Keratinocyte (primary cell): Measurements from ENCODE around the gene RALGAPA2. TPM values are rescaled to one million over a fixed set of nuclear protein-coding genes. Genes with fewer than 3 reads are reported as not detected.

Experiments used
- DNase-seq: peaks from one replicate; pipeline ENCODE4 v3.0.0-alpha.2; 2011; ENCODE audit warnings: low read depth, missing footprints, low spot score
- FAIRE-seq: peaks from 2 replicates; lab custom pipeline; 2011; peaks lifted over from hg19 to GRCh38; lab: Jason Lieb, UNC
- H2AFZ ChIP-seq: 2 replicates; pipeline ENCODE4 v1.6.0; 2012; ENCODE audit warnings: low read length, control low read depth, inconsistent platforms; ENCODE audit not compliant: control insufficient read depth
- H3K27ac ChIP-seq: 2 replicates; pipeline ENCODE4 v1.5.1; 2011; ENCODE audit warnings: low read length; ENCODE audit not compliant: control insufficient read depth, insufficient read depth
- H3K27me3 ChIP-seq: 3 replicates; pipeline ENCODE4 v1.6.0; 2011; ENCODE audit warnings: low read length; ENCODE audit not compliant: control insufficient read depth, insufficient read depth; ENCODE audit errors: extremely low read depth
- H3K36me3 ChIP-seq, 2 experiments: 2 replicates in 1 of 2; 3 replicates in 1 of 2; pipeline ENCODE4 v1.5.1; 2011; ENCODE audit warnings: low read length in 2 of 2, mild to moderate bottlenecking in 1 of 2; ENCODE audit not compliant: control insufficient read depth in 2 of 2, insufficient read depth in 2 of 2; ENCODE audit errors: extremely low read depth in 1 of 2
- H3K4me1 ChIP-seq: 3 replicates; pipeline ENCODE4 v1.5.1; 2011; ENCODE audit warnings: low read length; ENCODE audit not compliant: control insufficient read depth, insufficient read depth; ENCODE audit errors: extremely low read depth
- H3K4me2 ChIP-seq: 3 replicates; pipeline ENCODE4 v1.6.0; 2011; ENCODE audit warnings: low read depth, low read length; ENCODE audit not compliant: control insufficient read depth, insufficient read depth; ENCODE audit errors: extremely low read depth
- H3K4me3 ChIP-seq, 3 experiments: fragments of 200-600 bp in 1 of 3; sonication (generic) in 1 of 3; 2 replicates in 2 of 3; 3 replicates in 1 of 3; pipeline ENCODE4 v1.5.1; 2011 to 2016; ENCODE audit warnings: low read length in 3 of 3, mild to moderate bottlenecking in 3 of 3, control low read depth in 2 of 3, inconsistent platforms in 1 of 3, low read depth in 1 of 3, mixed read lengths in 1 of 3, mixed run types in 1 of 3, moderate library complexity in 1 of 3; ENCODE audit not compliant: control insufficient read depth in 2 of 3, insufficient read depth in 2 of 3; ENCODE audit errors: extremely low read depth in 1 of 3
- H3K79me2 ChIP-seq: 2 replicates; pipeline ENCODE4 v1.6.0; 2012; ENCODE audit warnings: low read length; ENCODE audit not compliant: control insufficient read depth, insufficient read depth
- H3K9ac ChIP-seq: 3 replicates; pipeline ENCODE4 v1.6.0; 2011; ENCODE audit warnings: low read length; ENCODE audit not compliant: control insufficient read depth, insufficient read depth; ENCODE audit errors: extremely low read depth
- H3K9me1 ChIP-seq: 3 replicates; pipeline ENCODE4 v1.6.0; 2011; ENCODE audit warnings: low read length; ENCODE audit not compliant: control insufficient read depth, insufficient read depth; ENCODE audit errors: extremely low read depth
- H3K9me3 ChIP-seq: 2 replicates; pipeline ENCODE4 v1.5.1; 2012; ENCODE audit warnings: low read depth, low read length; ENCODE audit not compliant: control insufficient read depth
- H4K20me1 ChIP-seq: 3 replicates; pipeline ENCODE4 v1.6.0; 2011; ENCODE audit warnings: low read length; ENCODE audit not compliant: control insufficient read depth, insufficient read depth; ENCODE audit errors: extremely low read depth
- CTCF ChIP-seq, 3 experiments: IDR thresholded peaks in 1 of 3; conservative IDR thresholded peaks in 1 of 3; optimal IDR thresholded peaks in 1 of 3; 2 replicates in 2 of 3; 3 replicates in 1 of 3; pipeline versions ENCODE3 to v1.5.1; 2011; ENCODE audit warnings: low read length in 3 of 3, mild to moderate bottlenecking in 3 of 3, moderate library complexity in 2 of 3, control low read depth in 1 of 3, inconsistent platforms in 1 of 3; ENCODE audit not compliant: insufficient read depth in 2 of 3; ENCODE audit errors: extremely low read depth in 1 of 3
- EZH2 ChIP-seq: IDR thresholded peaks from one replicate; pipeline ENCODE4 v1.6.1; 2012; ENCODE audit warnings: inconsistent platforms, mild to moderate bottlenecking, low read length, moderate library complexity
- dilution Hi-C: fragments of 300-500 bp; cut with MboI; formaldehyde crosslinking; loops from one replicate; pipeline ENCODE4 v1.7.0; 2020; ENCODE audit warnings: low sequenced_read_pairs; ENCODE audit not compliant: extremely low pct_ligation_motif_present
- polyA plus RNA-seq, 5 experiments: library from polyadenylated mRNA; depleted of rRNA in 3 of 5; stranded (reverse) in 3 of 5; stranded (forward) in 1 of 5; unstranded in 1 of 5; fragments of >200 nt; gene quantifications; 1 replicate in 1 of 5; 2 replicates in 3 of 5; 3 replicates in 1 of 5; pipeline versions ENCODE4 v1.2.1 to v1.2.3, GENCODE V29; 2011 to 2012; ENCODE audit warnings: missing spikeins in 2 of 5, low read depth in 1 of 5, low replicate concordance in 1 of 5

Gene RALGAPA2
- polyA plus RNA-seq, 1 donor (not counting 4 experiments of a cell fraction or from before 2014, with no cell fraction given) = 3.2 TPM

- Histone ChIP-seq H3K4me2 (no peak overlapping the region), H3K9me3 (no peaks in the 10 kb centered on the region), H3K27me3 (no peaks in the 10 kb centered on the region), H3K36me3 (peaks cover 0 to 6% of the 10 kb centered on the region in 2 experiments), H3K9me1 (no peaks in the 10 kb centered on the region), H4K20me1 (no peaks in the 10 kb centered on the region), H3K4me3 (no peak overlapping the region), H3K79me2 (no peaks in the 10 kb centered on the region), H3K4me1 (no peaks in the 10 kb centered on the region), H3K9ac (no peak overlapping the region), H3K27ac (no peak overlapping the region), H2AFZ (no peak overlapping the region)
- no peak for FAIRE-seq
- TF ChIP-seq CTCF (optimal IDR thresholded peaks at IDR 0.05 in 1 of 3, IDR thresholded peaks at IDR 0.05 in 1 of 3, conservative IDR thresholded peaks at IDR 0.05 in 1 of 3; ENCODE audit: extremely low read depth in 1 of 3, insufficient read depth in 2 of 3, low read length in 3 of 3) = no peak
- TF ChIP-seq EZH2 = no peak
- DNase-seq = no peak
- dilution Hi-C loops = no loop called here
Measured at GRCh38 chr20:20530428-20531151, 181.9 kb downstream of the RALGAPA2 start.

GRCh38 chr20:20529597-20529996 is 182.8 kb downstream of the RALGAPA2 start:
- Histone ChIP-seq H3K27ac (no peak overlapping the region), H3K4me1 (no peaks in the 10 kb centered on the region), H3K79me2 (no peaks in the 10 kb centered on the region), H3K9me1 (no peaks in the 10 kb centered on the region), H3K4me2 (no peak overlapping the region), H2AFZ (no peak overlapping the region), H3K36me3 (peaks cover 0 to 6% of the 10 kb centered on the region in 2 experiments), H3K27me3 (no peaks in the 10 kb centered on the region), H4K20me1 (no peaks in the 10 kb centered on the region), H3K9me3 (no peaks in the 10 kb centered on the region), H3K4me3 (no peak overlapping the region), H3K9ac (no peak overlapping the region)
- DNase-seq = no peak
- TF ChIP-seq EZH2 = no peak
- TF ChIP-seq CTCF (optimal IDR thresholded peaks at IDR 0.05 in 1 of 3, IDR thresholded peaks at IDR 0.05 in 1 of 3, conservative IDR thresholded peaks at IDR 0.05 in 1 of 3; ENCODE audit: extremely low read depth in 1 of 3, insufficient read depth in 2 of 3, low read length in 3 of 3) = no peak
- no peak for FAIRE-seq
- dilution Hi-C loops = no loop called here
